OCI-LY3 (cell line): ENCODE data around the gene CHST8.

Experiments used
- H2AFZ ChIP-seq: fragments of 200-600, 300-600 bp; shearing (Covaris generic); 2 replicates; pipeline ENCODE4 v1.6.0; 2014; ENCODE audit warnings: antibody characterized with exemption, low read depth, low read length
- H3K27ac ChIP-seq: fragments of 200-600, 300-600 bp; sonication (generic); 2 replicates; pipeline ENCODE4 v1.5.1; 2014; ENCODE audit warnings: mild to moderate bottlenecking, low read length, moderate library complexity, mixed read lengths
- H3K27me3 ChIP-seq: fragments of 200-600, 300-600 bp; sonication (generic); 2 replicates; pipeline ENCODE4 v1.6.1; 2014; ENCODE audit warnings: low read depth, low read length, mixed read lengths
- H3K36me3 ChIP-seq: fragments of 200-600, 300-600 bp; sonication (generic); replicated peaks from 2 replicates; pipeline ENCODE3; 2014; ENCODE audit warnings: low read depth, low read length, mixed read lengths
- H3K4me1 ChIP-seq: fragments of 300-600, 200-600 bp; sonication (generic); 2 replicates; pipeline ENCODE4 v1.6.1; 2014; ENCODE audit warnings: low read length, mixed read lengths
- H3K4me2 ChIP-seq: fragments of 200-600, 300-600 bp; sonication (generic); 2 replicates; pipeline ENCODE4 v1.6.1; 2014; ENCODE audit warnings: low read length, mixed read lengths
- H3K4me3 ChIP-seq: fragments of 300-600, 200-600 bp; sonication (generic); 2 replicates; pipeline ENCODE4 v1.5.1; 2014; ENCODE audit warnings: antibody characterized with exemption, mild to moderate bottlenecking, low read length, moderate library complexity
- H3K79me2 ChIP-seq: fragments of 300-600, 200-600 bp; shearing (Covaris generic); 2 replicates; pipeline ENCODE4 v1.6.1; 2014; ENCODE audit warnings: mild to moderate bottlenecking, low read length, mixed read lengths
- H3K9ac ChIP-seq: fragments of 300-600, 200-600 bp; shearing (Covaris generic); 2 replicates; pipeline ENCODE4 v1.6.0; 2014; ENCODE audit warnings: mild to moderate bottlenecking, low read length, moderate library complexity
- H3K9me3 ChIP-seq: fragments of 200-600, 300-600 bp; shearing (Covaris generic); 2 replicates; pipeline ENCODE4 v1.6.1; 2014; ENCODE audit warnings: low read length, mixed read lengths; ENCODE audit not compliant: insufficient read depth
- H4K20me1 ChIP-seq: fragments of 200-600, 300-600 bp; sonication (generic); 2 replicates; pipeline ENCODE4 v1.6.1; 2016; ENCODE audit warnings: low read length, mixed read lengths; ENCODE audit not compliant: insufficient read depth
- EZH2phosphoT487 ChIP-seq: fragments of 200-600 bp; shearing (Covaris generic); IDR thresholded peaks from 2 replicates; pipeline ENCODE4 v1.6.1; 2018; ENCODE audit warnings: antibody characterized with exemption, mixed run types, low read depth
- TF ChIP-seq, protein P1 (sequence below): fragments of 200-600, 300-600 bp; sonication (generic); IDR thresholded peaks from 2 replicates; pipeline ENCODE4 v1.5.1; 2014; ENCODE audit warnings: antibody characterized with exemption, low read length, low read depth

The CHST8 gene

GRCh38 chr19:33705090-33705847, 83.5 kb downstream of the CHST8 start:
- Histone ChIP-seq H2AFZ (no peak overlapping the region), H3K9me3 (no peaks in the 10 kb centered on the region), H3K79me2 (no peaks in the 10 kb centered on the region), H3K4me3 (no peak overlapping the region), H3K36me3 (no peaks in the 10 kb centered on the region), H4K20me1 (no peaks in the 10 kb centered on the region), H3K27me3 (peaks cover 17% of the 10 kb centered on the region), H3K27ac (no peak overlapping the region), H3K9ac (no peak overlapping the region), H3K4me2 (no peak overlapping the region), H3K4me1 (no peaks in the 10 kb centered on the region)
- TF ChIP-seq, protein P1, sequence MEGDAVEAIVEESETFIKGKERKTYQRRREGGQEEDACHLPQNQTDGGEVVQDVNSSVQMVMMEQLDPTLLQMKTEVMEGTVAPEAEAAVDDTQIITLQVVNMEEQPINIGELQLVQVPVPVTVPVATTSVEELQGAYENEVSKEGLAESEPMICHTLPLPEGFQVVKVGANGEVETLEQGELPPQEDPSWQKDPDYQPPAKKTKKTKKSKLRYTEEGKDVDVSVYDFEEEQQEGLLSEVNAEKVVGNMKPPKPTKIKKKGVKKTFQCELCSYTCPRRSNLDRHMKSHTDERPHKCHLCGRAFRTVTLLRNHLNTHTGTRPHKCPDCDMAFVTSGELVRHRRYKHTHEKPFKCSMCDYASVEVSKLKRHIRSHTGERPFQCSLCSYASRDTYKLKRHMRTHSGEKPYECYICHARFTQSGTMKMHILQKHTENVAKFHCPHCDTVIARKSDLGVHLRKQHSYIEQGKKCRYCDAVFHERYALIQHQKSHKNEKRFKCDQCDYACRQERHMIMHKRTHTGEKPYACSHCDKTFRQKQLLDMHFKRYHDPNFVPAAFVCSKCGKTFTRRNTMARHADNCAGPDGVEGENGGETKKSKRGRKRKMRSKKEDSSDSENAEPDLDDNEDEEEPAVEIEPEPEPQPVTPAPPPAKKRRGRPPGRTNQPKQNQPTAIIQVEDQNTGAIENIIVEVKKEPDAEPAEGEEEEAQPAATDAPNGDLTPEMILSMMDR, result no peak
- TF ChIP-seq EZH2phosphoT487, result no peak

DNA sequence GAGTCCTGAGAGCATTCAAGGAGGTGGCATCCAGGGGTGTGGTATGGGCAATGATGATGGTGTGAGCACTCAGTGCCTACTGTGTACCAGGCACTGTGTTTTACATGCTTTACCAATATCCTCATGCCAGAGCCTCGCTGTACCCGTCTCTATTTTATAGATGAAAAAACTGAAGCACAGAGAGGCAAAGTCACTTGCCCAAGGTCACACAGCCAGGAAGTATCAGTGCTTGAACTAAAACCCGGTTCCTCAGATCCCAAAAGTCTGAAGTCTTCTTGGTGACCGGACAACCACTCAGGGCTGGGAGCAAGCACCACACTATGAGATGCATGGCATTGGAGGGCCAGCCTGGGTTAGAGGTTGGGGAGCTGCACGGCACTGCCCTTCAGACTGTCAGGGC, 84.1 kb downstream of the CHST8 start:
- Histone ChIP-seq H3K79me2 (no peaks in the 10 kb centered on the region), H3K4me2 (no peak overlapping the region), H3K27ac (no peak overlapping the region), H3K9me3 (no peaks in the 10 kb centered on the region), H3K4me1 (no peaks in the 10 kb centered on the region), H2AFZ (no peak overlapping the region), H4K20me1 (no peaks in the 10 kb centered on the region), H3K36me3 (no peaks in the 10 kb centered on the region), H3K9ac (no peak overlapping the region), H3K27me3 (peaks cover 21% of the 10 kb centered on the region), H3K4me3 (no peak overlapping the region)
- TF ChIP-seq EZH2phosphoT487, result no peak
- TF ChIP-seq, protein P1, result no peak

DNA sequence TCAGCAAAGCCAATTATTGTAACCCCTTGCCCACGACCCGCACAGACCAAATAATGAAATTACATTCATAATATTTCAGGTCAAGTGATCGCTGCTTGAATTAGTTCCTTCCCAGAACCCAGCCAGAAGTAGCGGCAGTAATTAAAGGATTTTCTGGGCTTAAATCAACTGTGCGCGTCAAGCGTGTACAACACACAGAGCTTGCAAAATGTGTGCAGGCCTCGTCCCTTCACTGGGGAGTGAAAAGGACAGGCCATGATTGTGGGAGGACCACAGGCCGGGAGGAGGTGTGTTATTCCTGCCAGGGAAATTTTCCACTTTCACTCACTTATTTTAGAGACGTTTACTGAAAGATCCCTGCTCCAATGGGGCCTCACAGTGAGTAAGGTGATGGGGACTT, 84.9 kb downstream of the CHST8 start:
- H3K9me3 ChIP-seq, result no peaks in the 10 kb centered on the region
- no peak overlapping the region for H3K4me2 ChIP-seq
- H3K27ac ChIP-seq, result no peak overlapping the region
- TF ChIP-seq EZH2phosphoT487, result no peak
- TF ChIP-seq, protein P1, result no peak
- H4K20me1 ChIP-seq, result no peaks in the 10 kb centered on the region
- H3K4me3 ChIP-seq, result no peak overlapping the region
- no peaks in the 10 kb centered on the region for H3K36me3 ChIP-seq
- peaks cover 25% of the 10 kb centered on the region for H3K27me3 ChIP-seq
- H2AFZ ChIP-seq, result no peak overlapping the region
- H3K4me1 ChIP-seq, result no peaks in the 10 kb centered on the region
- H3K79me2 ChIP-seq, result no peaks in the 10 kb centered on the region
- no peak overlapping the region for H3K9ac ChIP-seq

DNA sequence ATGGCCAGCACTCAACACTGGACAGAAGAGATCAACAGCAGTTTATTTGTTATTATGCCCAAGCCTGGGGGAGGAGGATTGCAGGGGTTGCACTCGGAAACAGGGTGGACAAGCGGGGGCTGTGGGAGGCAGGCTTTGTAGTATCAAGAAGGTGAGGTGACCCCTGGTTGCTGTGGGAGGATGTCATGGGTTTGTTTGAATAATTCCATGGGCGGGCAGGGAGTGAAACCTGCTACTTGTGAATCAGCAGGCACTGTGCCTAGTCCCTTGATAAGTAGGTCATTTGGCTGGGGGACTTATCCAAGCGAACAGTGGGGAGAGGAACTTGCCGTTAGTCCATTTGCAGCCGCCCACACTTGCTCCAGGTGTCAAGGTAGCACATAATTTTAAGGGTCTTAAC, 90.5 kb downstream of the CHST8 start:
- Histone ChIP-seq H3K4me2 (no peak overlapping the region), H3K36me3 (no peaks in the 10 kb centered on the region), H3K4me3 (no peak overlapping the region), H2AFZ (no peak overlapping the region), H3K27ac (no peak overlapping the region), H3K9ac (no peak overlapping the region), H4K20me1 (no peaks in the 10 kb centered on the region), H3K9me3 (no peaks in the 10 kb centered on the region), H3K79me2 (no peaks in the 10 kb centered on the region), H3K4me1 (no peaks in the 10 kb centered on the region), H3K27me3 (peaks cover 25% of the 10 kb centered on the region)
- TF ChIP-seq, protein P1, result no peak
- TF ChIP-seq EZH2phosphoT487, result no peak
